GM12878 (cell line): ENCODE data around the gene RNF13. TPM values are rescaled to one million over a fixed set of nuclear protein-coding genes. Genes with fewer than 3 reads are reported as not detected.
A peak's percentile ranks its signal among the peaks of the same experiment; 100 is the strongest.

Source experiments
- ATAC-seq: fragments of 200-7000 bp; cut with Tn5 transposase; 3 replicates; pipeline ENCODE4 v1.9.1; 2020; ENCODE audit warnings: mild to moderate bottlenecking, moderate library complexity
- BruUV-seq: library from RNA; stranded (reverse); fragments of 400-500 nt; replicated peaks from 2 replicates; lab custom pipeline; 2021; lab: Mats Ljungman, UMichigan
- CTCF ChIA-PET: fragments of 300-600 bp; sonication (Branson Sonifier 250); formaldehyde crosslinking; extraction: SDS; loops from one replicate; lab custom pipeline; 2021; ENCODE audit warnings: inconsistent platforms; lab: Yijun Ruan, JAX
- POLR2A ChIA-PET: fragments of 350-600 bp; formaldehyde crosslinking; extraction: SDS; loops from one replicate; lab custom pipeline; 2021; ENCODE audit warnings: inconsistent platforms; lab: Charles Lee
- RAD21 ChIA-PET: fragments of 300-600 bp; sonication (Branson Sonifier 250); formaldehyde crosslinking; loops from one replicate; lab custom pipeline; 2023; ENCODE audit warnings: antibody characterized with exemption; ENCODE audit not compliant: unreplicated experiment; lab: Charles Lee
- SMC1A ChIA-PET: fragments of 300-600 bp; sonication (Branson Sonifier 250); formaldehyde crosslinking; loops from one replicate; lab custom pipeline; 2023; ENCODE audit not compliant: unreplicated experiment, uncharacterized antibody; lab: Charles Lee
- DNase-seq: peaks from one replicate; pipeline ENCODE4 v3.0.0-alpha.2; 2011; ENCODE audit warnings: low read depth, low spot score
- FAIRE-seq: peaks from 3 replicates; lab custom pipeline; 2011; peaks lifted over from hg19 to GRCh38; lab: Jason Lieb, UNC
- H2AFZ ChIP-seq: 2 replicates; pipeline ENCODE4 v1.6.0; 2011; ENCODE audit warnings: low read depth, low read length, control low read depth; ENCODE audit not compliant: control insufficient read depth
- H3K27ac ChIP-seq: 2 replicates; pipeline ENCODE4 v1.5.1; 2011; ENCODE audit warnings: control low read depth; ENCODE audit not compliant: control insufficient read depth, insufficient read depth
- H3K27me3 ChIP-seq, 2 experiments: replicated peaks in 1 of 2; 2 replicates each; pipeline versions ENCODE4 v1.6.0 to v1.6.1; 2011; ENCODE audit warnings: low read length in 1 of 2; ENCODE audit not compliant: control insufficient read depth in 2 of 2, insufficient read depth in 2 of 2
- H3K36me3 ChIP-seq, 2 experiments: 2 replicates each; pipeline ENCODE4 v1.5.1; 2011; ENCODE audit warnings: low read length in 1 of 2; ENCODE audit not compliant: control insufficient read depth in 2 of 2, insufficient read depth in 2 of 2
- H3K4me1 ChIP-seq: 2 replicates; pipeline ENCODE4 v1.6.1; 2011; ENCODE audit warnings: mild to moderate bottlenecking, low read length, moderate library complexity, mixed read lengths; ENCODE audit not compliant: control insufficient read depth, insufficient read depth
- H3K4me2 ChIP-seq: 2 replicates; pipeline ENCODE4 v1.6.0; 2011; ENCODE audit warnings: control low read depth; ENCODE audit not compliant: control insufficient read depth, insufficient read depth
- H3K4me3 ChIP-seq: fragments of 200-600 bp; sonication (generic); 2 replicates; pipeline ENCODE4 v1.5.1; 2016
- H3K79me2 ChIP-seq: 2 replicates; pipeline ENCODE4 v1.6.0; 2011; ENCODE audit warnings: low read length; ENCODE audit not compliant: control insufficient read depth, insufficient read depth
- H3K9ac ChIP-seq: 2 replicates; pipeline ENCODE4 v1.8.0; 2011; ENCODE audit warnings: low read length, control low read depth, mixed read lengths; ENCODE audit not compliant: control insufficient read depth, insufficient read depth
- H3K9me3 ChIP-seq: replicated peaks from 3 replicates; pipeline ENCODE4 v1.5.1; 2011; ENCODE audit warnings: mild to moderate bottlenecking, low read length; ENCODE audit not compliant: control insufficient read depth, insufficient read depth
- H4K20me1 ChIP-seq: 2 replicates; pipeline ENCODE4 v1.6.0; 2011; ENCODE audit not compliant: control insufficient read depth, insufficient read depth
- BMI1 ChIP-seq: fragments of 450-650 bp; IDR thresholded peaks from 2 replicates; pipeline ENCODE4 v1.6.1; 2016; ENCODE audit warnings: mild to moderate bottlenecking, moderate library complexity, borderline replicate concordance
- GABPA ChIP-seq: IDR thresholded peaks from 2 replicates; pipeline ENCODE4 v1.6.1; 2014; ENCODE audit warnings: antibody characterized with exemption, low read depth, mild to moderate bottlenecking, inconsistent platforms
- LARP7 ChIP-seq: fragments of 450-650 bp; IDR thresholded peaks from 2 replicates; pipeline ENCODE4 v1.6.1; 2017; ENCODE audit warnings: mild to moderate bottlenecking
- NR2C1 ChIP-seq: fragments of 450-650 bp; IDR thresholded peaks from 2 replicates; pipeline ENCODE4 v1.6.1; 2017; ENCODE audit warnings: antibody characterized with exemption, mild to moderate bottlenecking, moderate library complexity
- RELA ChIP-seq: fragments of 450-650 bp; IDR thresholded peaks from 2 replicates; pipeline ENCODE4 v1.8.0; 2014; ENCODE audit warnings: borderline replicate concordance; ENCODE audit not compliant: partially characterized antibody
- REST ChIP-seq: IDR thresholded peaks from 2 replicates; pipeline ENCODE4 v1.6.1; 2012; ENCODE audit warnings: mild to moderate bottlenecking, low read depth, low read length
- SIN3A ChIP-seq: IDR thresholded peaks from 2 replicates; pipeline ENCODE4 v1.6.1; 2012; ENCODE audit warnings: low read depth, low read length, improper control_type of control experiment
- SMARCA5 ChIP-seq: fragments of 450-650 bp; IDR thresholded peaks from 2 replicates; pipeline ENCODE4 v1.6.1; 2017; ENCODE audit warnings: mild to moderate bottlenecking
- SPI1 ChIP-seq: IDR thresholded peaks from 2 replicates; pipeline ENCODE4 v1.6.1; 2011; ENCODE audit warnings: low read depth, mild to moderate bottlenecking, low read length, moderate library complexity, borderline replicate concordance; ENCODE audit not compliant: insufficient read depth
- YBX1 ChIP-seq: fragments of 450-650 bp; IDR thresholded peaks from 2 replicates; pipeline ENCODE4 v1.6.1; 2016; ENCODE audit warnings: antibody characterized with exemption
- WGBS: methylation state at CpG from one replicate; pipeline ENCODE4 v1.1.6; 2016; ENCODE audit warnings: low lambda C conversion rate; ENCODE audit not compliant: insufficient replicate concordance, insufficient coverage; ENCODE audit errors: missing lambda C conversion rate; 5-methylcytosine and 5-hydroxymethylcytosine counted together
- in situ Hi-C: fragments of 300-500 bp; cut with MboI; formaldehyde crosslinking; loops from 9 replicates; pipeline ENCODE4 v1.14.3; 2018; ENCODE audit warnings: mixed read lengths
- intact Hi-C: fragments of 100-400 bp; cut with micrococcal nuclease; formaldehyde crosslinking; loops from one replicate; pipeline ENCODE4 v1.14.2; 2022; ENCODE audit not compliant: unreplicated experiment
- polyA plus RNA-seq, 11 experiments: library from polyadenylated mRNA; depleted of rRNA in 4 of 11; unstranded in 6 of 11; stranded (reverse) in 5 of 11; fragments of >200 nt; fragmentation: Nextera tagmentation in 4 of 11; fragmentation: Illumina TruSeq in 1 of 11; extraction: Ambion mirVana in 4 of 11; extraction: Trizol in 1 of 11; gene quantifications; 1 replicate in 1 of 11; 2 replicates in 10 of 11; pipeline versions ENCODE4 v1.2.1 to v1.2.3, GENCODE V29; 2011 to 2016; ENCODE audit warnings: inconsistent platforms in 2 of 11, missing spikeins in 2 of 11, low read depth in 1 of 11
- total RNA-seq, 4 experiments: library from RNA; depleted of rRNA in 3 of 4; stranded (reverse); fragments of >200 nt in 3 of 4; fragmentation: Illumina TruSeq in 1 of 4; extraction: Trizol in 1 of 4; gene quantifications; 2 replicates each; pipeline versions ENCODE4 v1.2.1 to v1.2.3, GENCODE V29; 2013 to 2021
- TF ChIP-seq, protein P1 (sequence below): fragments of 450-650 bp; IDR thresholded peaks from 2 replicates; pipeline ENCODE4 v1.6.1; 2016; ENCODE audit warnings: mild to moderate bottlenecking, moderate library complexity, borderline replicate concordance

Gene RNF13
- total and polyA plus RNA-seq, 10 of the 15 experiments (the other 5 are each of a cell fraction or from before 2014, with no cell fraction given) = 18.9 to 73.4 (median 36.7) TPM

GRCh38 chr3:149813367-149814281 lies 609 bp downstream of the RNF13 start:
- H2AFZ ChIP-seq = peak overlapping the region; percentile 99
- in situ Hi-C loops = no loop called here
- FAIRE-seq = no peak
- H3K36me3 ChIP-seq = no peaks in the 10 kb centered on the region
- no peak for DNase-seq
- ChIA-PET SMC1A (interaction anchor here (0.6 to 2.9 kb wide), 8 partner anchors 12 to 301 kb away, joined by 3 to 7 read pairs (median 4); no protein-coding TSS in a partner anchor), RAD21 (interaction anchor here (0.5 to 1.2 kb wide), 6 partner anchors 119 to 323 kb away, joined by 3 to 4 read pairs (median 3); partner anchors contain the start of gene WWTR1), CTCF (interaction anchor here (1.0 to 1.9 kb wide), 4 partner anchors 13 to 301 kb away, joined by 3 to 8 read pairs (median 5); no protein-coding TSS in a partner anchor), POLR2A (interaction anchor here (0.5 to 1.8 kb wide), 6 partner anchors 28 to 461 kb away, joined by 3 to 6 read pairs (median 4); partner anchors contain the start of gene COMMD2)
- no peaks in the 10 kb centered on the region for H3K27me3 ChIP-seq
- BruUV-seq = TSS peak; percentile 57
- H3K27ac ChIP-seq = peak overlapping the region; percentile 93
- no peaks in the 10 kb centered on the region for H4K20me1 ChIP-seq
- intact Hi-C loops = loop anchor here (2.0 to 5.0 kb wide), 2 partner anchors 61 to 156 kb away; partner anchors contain the start of genes COMMD2 and WWTR1
- H3K4me2 ChIP-seq = peak overlapping the region; percentile 88
- WGBS = 1% methylated on average over 29 of the region's 29 CpGs
- no peaks in the 10 kb centered on the region for H3K4me1 ChIP-seq
- H3K79me2 ChIP-seq = peaks cover 58% of the 10 kb centered on the region
- peak overlapping the region; percentile 80 for H3K4me3 ChIP-seq
- peak; percentile 32 for ATAC-seq
- peak overlapping the region; percentile 89 for H3K9ac ChIP-seq
- peak; percentile 80; the same call in 1 of the 2 replicates for TF ChIP-seq SIN3A
- peak; percentile 83 for TF ChIP-seq REST
- peak; percentile 4 for TF ChIP-seq RELA
- 0 out of 2 replicates have a peak, but pooled peaks have one; percentile 0 for TF ChIP-seq SMARCA5
- peak; percentile 59; the same call in 1 of the 2 replicates for TF ChIP-seq LARP7
- TF ChIP-seq BMI1 = no peak
- no peak for TF ChIP-seq YBX1
- 0 out of 2 replicates have a peak, but pooled peaks have one; percentile 9 for TF ChIP-seq GABPA
- peak; percentile 70; the same call in 1 of the 2 replicates for TF ChIP-seq SPI1
- no peak for TF ChIP-seq NR2C1
- TF ChIP-seq, protein P1, sequence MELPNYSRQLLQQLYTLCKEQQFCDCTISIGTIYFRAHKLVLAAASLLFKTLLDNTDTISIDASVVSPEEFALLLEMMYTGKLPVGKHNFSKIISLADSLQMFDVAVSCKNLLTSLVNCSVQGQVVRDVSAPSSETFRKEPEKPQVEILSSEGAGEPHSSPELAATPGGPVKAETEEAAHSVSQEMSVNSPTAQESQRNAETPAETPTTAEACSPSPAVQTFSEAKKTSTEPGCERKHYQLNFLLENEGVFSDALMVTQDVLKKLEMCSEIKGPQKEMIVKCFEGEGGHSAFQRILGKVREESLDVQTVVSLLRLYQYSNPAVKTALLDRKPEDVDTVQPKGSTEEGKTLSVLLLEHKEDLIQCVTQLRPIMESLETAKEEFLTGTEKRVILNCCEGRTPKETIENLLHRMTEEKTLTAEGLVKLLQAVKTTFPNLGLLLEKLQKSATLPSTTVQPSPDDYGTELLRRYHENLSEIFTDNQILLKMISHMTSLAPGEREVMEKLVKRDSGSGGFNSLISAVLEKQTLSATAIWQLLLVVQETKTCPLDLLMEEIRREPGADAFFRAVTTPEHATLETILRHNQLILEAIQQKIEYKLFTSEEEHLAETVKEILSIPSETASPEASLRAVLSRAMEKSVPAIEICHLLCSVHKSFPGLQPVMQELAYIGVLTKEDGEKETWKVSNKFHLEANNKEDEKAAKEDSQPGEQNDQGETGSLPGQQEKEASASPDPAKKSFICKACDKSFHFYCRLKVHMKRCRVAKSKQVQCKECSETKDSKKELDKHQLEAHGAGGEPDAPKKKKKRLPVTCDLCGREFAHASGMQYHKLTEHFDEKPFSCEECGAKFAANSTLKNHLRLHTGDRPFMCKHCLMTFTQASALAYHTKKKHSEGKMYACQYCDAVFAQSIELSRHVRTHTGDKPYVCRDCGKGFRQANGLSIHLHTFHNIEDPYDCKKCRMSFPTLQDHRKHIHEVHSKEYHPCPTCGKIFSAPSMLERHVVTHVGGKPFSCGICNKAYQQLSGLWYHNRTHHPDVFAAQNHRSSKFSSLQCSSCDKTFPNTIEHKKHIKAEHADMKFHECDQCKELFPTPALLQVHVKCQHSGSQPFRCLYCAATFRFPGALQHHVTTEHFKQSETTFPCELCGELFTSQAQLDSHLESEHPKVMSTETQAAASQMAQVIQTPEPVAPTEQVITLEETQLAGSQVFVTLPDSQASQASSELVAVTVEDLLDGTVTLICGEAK = peak; percentile 36; the same call in 1 of the 2 replicates
- H3K9me3 ChIP-seq = no peaks in the 10 kb centered on the region; the same call in 1 of the 3 replicates
